ENCODE results near the gene LHFPL2. TPM values are rescaled to one million over a fixed set of nuclear protein-coding genes. Genes with fewer than 3 reads are reported as not detected.

The LHFPL2 gene
- total RNA-seq, 2 donors from 2014 or later = 15.5 to 18.7 TPM

- ATAC-seq = no peak
- Histone ChIP-seq H3K36me3 (replicated peaks in 1 of 2; ENCODE audit: insufficient read depth in 1 of 2, low read depth in 2 of 2) (no peaks in the 10 kb centered on the region), H3K9me3 (no peaks in the 10 kb centered on the region), H3K27ac (peak overlapping the region in 1 of 4 donors; percentile 53), H3K4me1 (peaks cover 46% of the 10 kb centered on the region), H3K4me3 (no peak overlapping the region), H3K27me3 (no peaks in the 10 kb centered on the region)
- intact Hi-C loops (cut with DNase I) = no loop called here
- no peak for DNase-seq
- no peak for TF ChIP-seq POLR2A (IDR thresholded peaks at IDR 0.05)
- no peak for TF ChIP-seq CTCF (IDR thresholded peaks at IDR 0.05)
These were observed 60.1 kb downstream of the LHFPL2 start for GRCh38 chr5:78588507-78588906.

- no peaks in the 10 kb centered on the region for H3K27me3 ChIP-seq
- peak overlapping the region in 2 of 4 donors; percentile 33 to 53 for H3K27ac ChIP-seq
- intact Hi-C loops (cut with DNase I) = no loop called here
- H3K4me3 ChIP-seq = no peak overlapping the region
- DNase-seq (peak in 1 of 4 donors; percentile 25), ATAC-seq (peak; percentile 25)
- no peak for TF ChIP-seq POLR2A (IDR thresholded peaks at IDR 0.05)
- no peak for TF ChIP-seq CTCF (IDR thresholded peaks at IDR 0.05)
- peaks cover 39% of the 10 kb centered on the region for H3K4me1 ChIP-seq
- 43 to 60% methylated on average over 3 of the region's 3 CpGs for WGBS, 2 donors
- H3K9me3 ChIP-seq = no peaks in the 10 kb centered on the region
- H3K36me3 ChIP-seq (replicated peaks in 1 of 2; ENCODE audit: insufficient read depth in 1 of 2, low read depth in 2 of 2) = no peaks in the 10 kb centered on the region
These were observed 60.7 kb downstream of the LHFPL2 start for GRCh38 chr5:78587775-78588291.

- H3K27me3 ChIP-seq = no peaks in the 10 kb centered on the region
- H3K9me3 ChIP-seq = no peaks in the 10 kb centered on the region
- intact Hi-C loops (cut with DNase I) = no loop called here
- ATAC-seq = no peak
- 54 to 77% methylated on average over 4 of the region's 4 CpGs for WGBS, 2 donors
- no peaks in the 10 kb centered on the region for H3K36me3 ChIP-seq (replicated peaks in 1 of 2; ENCODE audit: insufficient read depth in 1 of 2, low read depth in 2 of 2)
- H3K4me1 ChIP-seq = peaks cover 36% of the 10 kb centered on the region
- no peak for DNase-seq
- TF ChIP-seq POLR2A (IDR thresholded peaks at IDR 0.05) (no peak), CTCF (IDR thresholded peaks at IDR 0.05) (no peak)
- peak overlapping the region in 2 of 4 donors; percentile 33 to 53 for H3K27ac ChIP-seq
- H3K4me3 ChIP-seq = no peak overlapping the region
These were observed 61.3 kb downstream of the LHFPL2 start for GRCh38 chr5:78587081-78587774.

- Histone ChIP-seq H3K27ac (no peak overlapping the region), H3K4me3 (no peak overlapping the region), H3K4me1 (peaks cover 27% of the 10 kb centered on the region), H3K9me3 (no peaks in the 10 kb centered on the region), H3K27me3 (no peaks in the 10 kb centered on the region), H3K36me3 (replicated peaks in 1 of 2; ENCODE audit: insufficient read depth in 1 of 2, low read depth in 2 of 2) (no peaks in the 10 kb centered on the region)
- WGBS, 2 donors = 83 to 87% methylated on average over 6 of the region's 6 CpGs
- intact Hi-C loops (cut with DNase I) = no loop called here
- no peak for ATAC-seq
- TF ChIP-seq CTCF (IDR thresholded peaks at IDR 0.05) (no peak), POLR2A (IDR thresholded peaks at IDR 0.05) (no peak)
- peak in 1 of 4 donors; percentile 52 for DNase-seq
These were observed 62.3 kb downstream of the LHFPL2 start for GRCh38 chr5:78586251-78586650.

- H3K4me1 ChIP-seq = peaks cover 5% of the 10 kb centered on the region
- no peak overlapping the region for H3K4me3 ChIP-seq
- no peak for TF ChIP-seq CTCF (IDR thresholded peaks at IDR 0.05)
- no peak for TF ChIP-seq POLR2A (IDR thresholded peaks at IDR 0.05)
- H3K9me3 ChIP-seq = no peaks in the 10 kb centered on the region
- no peak overlapping the region for H3K27ac ChIP-seq
- no peaks in the 10 kb centered on the region for H3K27me3 ChIP-seq
- no peak for ATAC-seq
- intact Hi-C loops (cut with DNase I) = no loop called here
- H3K36me3 ChIP-seq (replicated peaks in 1 of 2; ENCODE audit: insufficient read depth in 1 of 2, low read depth in 2 of 2) = no peaks in the 10 kb centered on the region
- DNase-seq = no peak
These were observed 70.6 kb downstream of the LHFPL2 start for GRCh38 chr5:78578015-78578414.

Measured in body of pancreas (tissue), 4 donors.